Fibroblast of skin of left quadriceps (primary cell): ENCODE results near the gene PTGER1.

Experiments
- DNase-seq, 2 experiments: peaks; one replicate each; pipeline ENCODE4 v3.0.0-alpha.2; 2013; ENCODE audit warnings: low read depth in 2 of 2

The PTGER1 gene

DNA sequence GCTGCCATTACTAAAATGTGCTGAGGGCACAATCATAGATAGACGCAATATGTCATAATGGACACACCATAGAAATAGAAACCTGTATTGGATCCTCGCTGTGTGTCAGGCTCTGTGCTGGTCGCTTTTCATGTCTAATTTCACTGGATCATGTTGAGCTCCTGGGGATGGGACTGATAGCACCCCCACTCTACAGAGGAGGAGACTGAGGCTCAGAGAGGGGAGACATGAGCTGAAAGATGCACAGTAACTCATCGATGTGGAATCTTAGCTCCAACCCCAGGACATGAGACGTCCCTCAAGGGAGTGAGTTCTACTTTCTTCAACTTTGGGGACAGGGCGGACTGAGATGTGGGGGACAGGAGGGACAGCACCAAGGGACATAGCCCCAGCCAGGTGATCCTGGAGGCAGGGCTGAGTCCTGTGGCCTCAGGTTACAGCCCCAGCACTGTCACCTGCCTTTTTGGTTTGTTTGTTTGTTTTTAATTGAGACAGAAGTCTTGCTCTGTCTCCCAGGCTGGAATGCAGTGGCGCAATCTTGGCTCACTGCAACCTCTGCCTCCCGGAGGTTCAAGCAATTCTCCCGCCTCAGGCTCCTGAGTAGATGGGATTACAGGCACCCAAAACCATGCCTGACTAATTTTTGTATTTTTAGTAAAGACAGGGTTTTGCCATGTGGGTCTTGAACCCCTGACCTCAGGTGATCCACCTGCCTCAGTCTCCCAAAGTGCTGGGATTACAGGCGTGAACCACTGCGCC is 27.4 kb upstream of the PTGER1 start:
- DNase-seq: no peak

DNA sequence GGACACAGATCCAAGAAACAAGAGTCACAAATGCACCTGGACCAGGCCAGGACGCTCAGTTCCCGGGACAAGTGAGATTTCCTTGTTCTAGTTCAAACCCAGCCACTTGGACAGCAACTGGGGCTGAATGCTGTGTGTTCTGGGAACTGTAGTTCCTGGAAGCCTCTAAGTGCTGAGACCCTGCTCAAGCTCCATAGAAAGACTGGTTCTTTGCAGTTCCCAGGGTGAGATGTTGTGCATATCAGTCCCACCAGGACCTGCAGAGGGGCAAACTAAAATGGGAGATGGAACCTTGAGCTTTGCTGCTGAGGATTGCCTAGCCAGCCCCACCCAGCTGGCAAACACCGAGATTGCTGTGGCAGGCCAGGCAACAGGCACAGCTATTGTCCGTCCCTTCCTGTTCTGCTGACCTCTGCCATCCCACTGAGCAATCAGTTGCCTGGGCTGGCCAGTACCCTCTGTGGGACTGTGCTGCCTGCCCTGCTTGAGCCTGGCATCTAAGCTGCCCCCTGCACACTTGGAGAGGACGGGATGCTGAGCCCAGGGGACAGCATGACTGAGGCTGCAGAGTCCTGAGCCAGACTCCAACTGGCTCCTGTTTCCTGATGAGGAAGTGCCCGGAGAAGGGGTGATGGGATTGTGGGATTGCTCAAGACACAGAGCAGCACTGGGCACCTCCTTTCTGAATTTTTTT is 22.2 kb upstream of the PTGER1 start:
- DNase-seq: no peak

DNA sequence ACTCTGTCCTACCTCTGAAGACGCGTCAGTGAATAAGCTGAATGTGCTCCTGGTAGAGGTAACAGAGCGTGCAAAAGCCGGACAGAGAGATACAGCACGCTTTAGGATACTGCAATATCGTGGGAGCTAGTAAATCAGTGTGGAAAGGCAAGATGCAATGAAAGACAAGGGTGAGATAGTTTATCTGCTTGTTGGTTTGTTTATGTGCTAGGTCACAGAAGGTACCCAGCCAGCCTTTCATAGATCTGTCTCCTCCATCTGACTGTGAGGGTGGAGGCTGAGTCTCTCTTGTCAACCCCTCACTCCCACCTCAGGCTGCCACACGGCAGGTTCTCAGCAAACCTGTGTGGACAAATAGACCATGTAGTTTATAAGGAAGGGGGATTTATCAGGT is 21.7 kb upstream of the PTGER1 start:
- no peak for DNase-seq

DNA sequence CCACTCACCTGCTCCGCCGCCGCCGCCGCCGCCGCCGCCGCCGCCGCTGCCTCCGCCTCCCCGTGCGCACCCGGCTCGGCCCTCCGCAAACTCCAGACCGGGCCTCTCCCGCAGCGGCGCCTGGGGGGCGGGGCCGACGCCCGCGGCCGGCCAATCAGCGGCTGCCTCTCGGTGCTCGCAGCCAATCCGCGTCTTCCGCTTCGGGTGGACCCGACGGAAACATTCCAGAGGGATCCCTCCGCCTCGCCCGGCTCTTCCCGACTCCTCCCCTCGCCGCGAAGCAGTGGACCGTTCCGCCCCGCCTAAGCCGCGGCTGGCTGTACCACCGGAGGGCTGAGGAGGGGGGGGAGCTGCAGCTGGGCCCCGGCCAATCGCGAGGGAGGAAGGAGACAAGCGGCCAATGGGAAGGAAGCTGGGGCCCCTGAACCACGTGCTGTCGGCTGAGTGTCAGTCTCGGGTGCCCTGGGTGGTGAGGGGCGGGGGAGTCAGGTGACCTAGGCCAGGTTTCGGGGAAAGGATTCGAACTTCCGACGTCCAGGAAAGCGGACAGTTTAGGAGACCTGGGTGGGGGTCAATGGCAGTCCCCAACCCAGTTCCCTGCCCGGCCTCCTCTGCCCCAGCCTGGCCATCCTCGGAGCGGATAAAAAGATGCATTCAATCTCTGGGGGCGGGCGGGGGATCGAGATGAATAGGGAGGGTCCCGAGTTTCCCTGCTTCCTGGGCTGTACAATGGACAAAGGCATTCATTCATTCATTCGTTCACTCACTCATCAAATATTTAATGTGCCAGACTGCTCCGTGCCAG is 21.1 kb upstream of the PTGER1 start, which contains the start of gene GIPC1:
GIPC1 (minus strand) TSS at position 99 of the 805 bp plus-strand sequence. CDS start 13,151 bp downstream, outside the sequence.
- peak; percentile 98 for DNase-seq

DNA sequence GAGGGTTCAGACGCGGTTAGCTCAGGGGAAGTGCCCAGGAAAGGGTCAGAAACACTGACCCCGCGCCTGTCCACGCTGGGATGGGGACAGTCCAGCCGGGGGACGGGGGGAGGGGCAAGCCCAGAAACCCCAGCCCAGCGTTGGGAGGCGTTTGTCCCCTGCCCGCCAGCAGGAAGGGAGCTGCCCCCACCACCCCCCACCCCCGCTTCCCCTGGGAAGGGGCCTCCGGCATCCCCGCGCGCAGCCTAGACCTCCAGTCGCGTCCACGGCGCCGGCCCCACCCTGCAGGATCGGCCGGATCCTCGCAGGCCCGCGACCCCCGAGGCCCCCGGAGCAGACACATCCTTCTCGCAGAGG is 20.5 kb upstream of the PTGER1 start:
- DNase-seq: no peak

DNA sequence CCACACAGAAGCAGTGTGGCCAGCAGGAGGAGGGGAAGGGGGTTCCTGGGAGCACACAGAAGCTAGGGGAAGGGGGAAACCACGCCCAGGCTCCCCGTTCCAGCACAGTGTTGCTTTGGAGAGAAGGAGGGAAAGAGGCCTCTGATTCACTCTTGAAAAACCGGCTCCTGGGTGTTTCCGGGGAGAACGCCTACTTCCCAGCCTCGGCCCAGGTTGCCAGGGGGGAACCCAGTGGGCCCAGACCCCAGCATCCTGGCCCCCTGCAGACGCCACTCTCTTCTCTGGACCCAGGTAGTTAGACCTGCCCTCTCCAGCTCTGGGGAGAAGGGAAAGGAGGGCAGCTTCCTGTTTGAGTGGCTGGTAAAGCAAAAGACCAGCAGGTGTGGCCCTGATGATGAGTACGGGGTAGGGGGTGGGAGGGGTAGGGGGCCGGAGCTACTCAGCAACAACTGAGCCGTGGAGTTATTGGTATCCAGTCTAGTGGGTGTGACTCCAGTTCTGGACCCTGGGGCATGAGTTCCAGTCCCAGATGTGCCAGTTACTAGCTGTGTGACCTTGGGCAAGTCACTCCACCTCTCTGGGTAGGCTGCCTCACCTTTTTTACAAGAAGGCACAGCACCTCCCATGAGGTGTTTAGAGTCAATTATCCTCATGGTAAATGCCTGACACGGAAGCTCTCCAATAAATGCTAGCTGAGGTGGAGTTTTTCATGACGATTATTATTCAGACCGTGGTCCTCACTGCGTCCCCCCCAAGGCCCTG is 19.9 kb upstream of the PTGER1 start:
- no peak for DNase-seq

DNA sequence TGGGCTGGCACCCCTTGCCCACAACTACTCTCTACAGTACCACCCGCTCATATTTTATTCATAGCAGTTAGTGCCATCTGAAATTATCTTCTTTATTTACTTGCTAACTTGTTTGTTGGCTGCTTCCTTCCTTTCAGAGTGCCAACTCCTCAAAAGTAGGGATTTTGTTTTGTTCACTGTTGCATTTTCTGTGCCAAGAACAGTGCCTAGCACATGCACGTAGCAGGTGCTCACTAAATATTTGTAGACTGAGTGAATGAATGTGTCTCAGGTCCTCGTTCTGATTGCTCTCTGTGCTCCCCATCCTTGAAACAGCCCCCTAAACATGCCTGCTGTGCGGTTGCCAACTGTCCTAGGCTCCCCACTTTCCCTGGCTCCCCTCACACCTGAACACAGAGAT is 19.3 kb upstream of the PTGER1 start:
- DNase-seq: no peak

DNA sequence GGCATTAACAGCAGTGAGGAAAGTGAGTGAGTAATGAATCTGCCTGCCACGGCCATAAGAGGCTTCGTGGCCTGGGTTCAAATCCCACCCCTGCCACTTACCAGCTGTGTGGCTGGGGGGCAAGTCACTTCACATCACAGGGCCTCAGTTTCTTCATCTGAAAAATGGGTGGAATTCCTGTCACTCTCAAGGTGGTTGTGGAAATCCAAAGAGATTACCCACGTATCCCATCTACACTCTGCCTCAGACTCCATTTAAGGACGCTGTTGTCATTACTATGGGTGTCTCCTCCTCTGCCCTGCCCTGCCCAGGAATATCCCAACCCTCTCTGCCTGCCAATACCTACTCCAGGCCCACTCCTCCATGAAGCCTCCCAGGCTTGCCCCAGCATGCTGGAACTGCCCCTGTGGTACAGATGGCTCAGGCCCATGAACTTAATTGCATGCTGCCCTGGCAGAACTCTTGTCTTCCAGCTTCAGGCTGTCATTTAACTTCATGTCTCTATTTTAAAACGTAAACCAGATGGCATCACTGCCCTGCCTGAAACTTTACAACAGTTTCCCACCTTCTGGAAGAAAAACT is 17.7 kb upstream of the PTGER1 start:
- DNase-seq: no peak

DNA sequence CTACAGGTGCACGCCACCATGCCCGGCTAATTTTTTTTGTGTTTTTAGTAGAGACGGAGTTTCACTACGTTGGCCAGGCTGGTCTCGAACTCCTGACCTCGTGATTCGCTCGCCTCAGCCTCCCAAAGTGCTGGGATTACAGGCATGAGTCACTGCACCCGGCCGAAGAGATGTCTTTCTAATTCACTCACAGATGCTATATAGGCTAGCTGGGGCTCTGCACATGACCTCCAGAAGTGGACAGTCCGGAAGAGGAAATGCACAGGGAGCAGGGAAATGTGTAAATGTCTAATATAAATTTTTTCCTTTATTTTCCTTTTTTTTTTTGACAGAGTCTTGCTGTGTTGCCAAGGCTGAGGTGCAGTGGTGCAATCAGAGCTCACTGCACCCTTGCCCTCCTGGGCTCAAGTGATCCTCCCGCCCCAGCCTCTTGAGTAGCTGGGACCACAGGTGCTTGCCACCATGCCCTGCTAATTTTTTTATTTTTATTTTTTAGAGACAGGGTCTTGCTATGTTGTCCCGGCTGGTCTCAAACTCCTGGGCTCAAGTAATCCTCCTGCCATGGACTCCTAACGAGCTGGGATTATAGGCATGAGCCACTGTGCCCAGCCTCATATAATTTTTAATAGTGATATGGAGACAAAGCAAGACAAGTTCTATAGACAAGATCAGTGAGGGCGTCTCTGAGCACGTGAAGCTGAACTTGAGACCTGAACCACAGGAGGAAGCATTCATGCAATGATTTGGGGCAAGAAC is 12.4 kb upstream of the PTGER1 start:
- DNase-seq: no peak

DNA sequence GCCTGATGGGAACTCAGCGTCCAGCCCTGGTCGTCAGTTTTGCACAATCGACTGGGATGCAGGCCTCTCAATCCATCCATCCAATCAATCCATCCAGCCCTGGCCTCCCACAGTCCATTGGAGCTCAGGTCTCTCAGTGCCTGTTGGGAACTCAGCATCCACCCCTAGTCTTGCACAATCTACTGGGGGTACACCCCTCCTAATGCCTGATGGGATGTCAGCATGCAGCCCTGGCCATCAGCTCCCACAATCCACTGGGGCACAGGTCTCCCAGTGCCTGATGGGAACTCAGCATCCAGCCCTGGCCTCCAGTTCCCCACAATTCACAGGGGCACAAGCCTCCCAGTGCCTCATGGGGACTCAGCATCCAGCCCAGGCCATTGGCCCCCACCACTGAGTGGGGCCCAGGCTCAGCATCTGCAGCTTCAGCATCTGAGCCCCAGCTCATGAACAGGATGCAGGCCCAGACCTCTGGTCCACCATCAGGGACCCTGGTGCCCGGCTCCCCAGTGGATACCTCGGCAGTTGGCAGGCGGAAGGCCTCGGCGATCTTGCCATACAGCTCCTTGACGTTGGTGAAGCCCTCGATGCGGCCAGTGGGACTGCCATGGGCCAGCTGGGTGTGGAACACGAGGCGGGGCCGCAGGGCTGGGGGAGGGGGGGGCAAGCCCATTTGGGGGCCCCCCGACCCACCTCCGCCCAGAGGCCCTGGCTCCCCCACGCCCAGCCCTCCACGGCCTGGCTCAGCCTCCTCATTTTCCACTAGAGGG is 7.2 kb upstream of the PTGER1 start:
- no peak for DNase-seq

DNA sequence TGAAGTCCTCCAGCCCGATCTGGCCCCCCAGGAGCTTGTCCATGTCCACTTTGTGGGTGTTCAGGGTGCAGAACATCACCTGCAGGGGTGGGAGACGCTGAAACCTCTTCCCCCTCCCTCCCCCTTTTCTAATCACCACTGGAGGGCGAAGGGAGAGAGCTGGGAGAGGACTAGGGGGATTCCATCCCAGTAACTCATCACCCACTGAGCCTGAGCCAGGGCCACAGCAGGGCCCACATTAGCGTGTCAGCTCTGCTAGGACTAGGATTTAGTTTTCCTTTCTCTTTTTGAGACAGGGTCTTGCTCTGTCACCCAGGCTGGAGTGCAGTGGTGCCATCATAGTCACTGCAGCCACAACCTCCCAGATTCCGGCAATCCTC is 5.5 kb upstream of the PTGER1 start:
- DNase-seq: no peak

DNA sequence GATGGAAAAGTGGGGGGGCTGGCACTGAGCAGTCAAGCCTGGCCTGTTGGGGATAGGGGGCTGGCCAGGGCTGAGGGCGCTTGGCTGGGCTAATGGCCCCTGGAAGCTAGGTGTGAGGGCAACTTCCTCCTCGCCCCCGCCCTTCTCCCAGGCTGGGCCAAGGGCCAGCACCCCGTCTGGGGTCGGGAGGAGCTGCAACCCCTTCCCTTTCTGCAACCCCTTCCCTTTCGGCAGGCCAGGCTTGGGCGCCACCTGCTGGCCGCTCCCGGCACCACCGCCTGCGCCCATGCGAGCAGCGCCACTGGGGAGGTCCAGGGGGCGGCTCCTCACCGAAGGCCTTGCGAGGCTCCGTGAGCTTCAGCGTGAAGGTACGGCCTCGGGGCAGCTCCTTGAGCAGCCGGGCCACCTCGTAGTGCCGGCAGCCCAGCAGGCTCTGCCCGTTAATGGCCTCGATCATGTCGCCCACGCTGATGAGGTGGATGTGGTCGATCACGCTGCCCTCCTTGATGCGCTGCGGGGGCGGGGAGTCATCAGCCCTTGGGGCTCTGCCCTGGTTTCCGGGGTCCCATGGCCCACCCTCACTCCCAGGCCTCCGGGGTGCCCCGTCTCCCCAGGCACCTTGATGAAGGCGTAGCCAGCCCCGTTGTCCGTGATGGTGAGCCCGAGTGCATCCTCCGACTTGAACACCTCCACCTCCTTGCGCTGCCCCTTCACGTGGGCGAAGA is 5.0 kb upstream of the PTGER1 start:
- no peak for DNase-seq

DNA sequence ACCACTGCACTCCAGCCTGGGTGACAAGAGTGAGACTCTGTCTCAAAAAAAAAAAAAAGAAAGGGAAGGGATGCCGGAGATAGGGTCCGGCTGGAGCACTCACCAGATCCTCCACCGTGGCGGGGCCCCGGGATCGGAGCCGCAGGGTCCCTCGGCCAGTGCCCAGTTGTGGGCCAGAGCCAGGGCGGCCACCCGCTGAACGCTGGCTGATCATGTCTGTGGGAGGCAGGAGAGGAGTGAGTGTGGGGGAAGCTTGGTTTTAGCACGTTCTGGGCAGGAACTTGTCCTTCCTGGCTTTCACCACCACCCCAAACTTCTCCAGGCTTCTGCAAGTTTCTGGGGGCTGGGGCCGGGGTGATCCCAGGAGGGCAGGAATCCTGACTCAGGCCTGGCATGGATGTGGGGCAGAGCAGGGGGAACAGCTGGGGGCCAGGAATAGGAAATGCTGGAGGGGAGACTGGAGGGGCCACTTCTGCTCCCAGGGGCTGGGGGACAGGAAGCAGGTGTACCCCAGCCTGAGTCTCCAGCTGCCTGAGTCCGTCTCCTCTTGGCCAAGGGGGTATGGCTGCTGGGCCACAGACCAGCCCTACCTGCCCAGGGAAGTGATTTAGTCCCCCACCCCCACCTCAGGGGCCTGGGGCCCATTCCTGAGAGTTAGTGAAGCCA is 4.3 kb upstream of the PTGER1 start:
- no peak for DNase-seq

DNA sequence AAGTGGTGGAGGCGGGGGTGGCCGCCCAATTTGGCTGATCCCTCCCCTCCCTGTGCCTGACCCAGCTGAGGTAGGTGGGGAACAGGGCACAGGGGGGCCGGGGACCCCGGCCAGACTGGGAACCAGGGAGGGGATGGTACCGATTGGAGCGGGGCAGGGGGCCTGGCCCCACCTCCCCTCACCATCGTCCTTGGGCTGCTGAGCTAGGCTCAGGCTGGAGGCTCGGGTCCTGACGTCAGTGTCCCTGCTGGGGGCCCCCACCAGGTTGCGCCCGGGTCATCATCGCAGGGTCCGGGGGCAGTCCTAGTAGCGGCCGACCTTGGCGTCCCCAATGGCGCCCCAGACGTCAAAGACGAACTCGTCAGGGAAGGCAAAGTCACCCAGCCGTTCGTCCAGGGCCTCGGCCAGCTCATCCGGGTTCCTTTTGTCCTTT is 3.0 kb upstream of the PTGER1 start:
- DNase-seq: no peak

DNA sequence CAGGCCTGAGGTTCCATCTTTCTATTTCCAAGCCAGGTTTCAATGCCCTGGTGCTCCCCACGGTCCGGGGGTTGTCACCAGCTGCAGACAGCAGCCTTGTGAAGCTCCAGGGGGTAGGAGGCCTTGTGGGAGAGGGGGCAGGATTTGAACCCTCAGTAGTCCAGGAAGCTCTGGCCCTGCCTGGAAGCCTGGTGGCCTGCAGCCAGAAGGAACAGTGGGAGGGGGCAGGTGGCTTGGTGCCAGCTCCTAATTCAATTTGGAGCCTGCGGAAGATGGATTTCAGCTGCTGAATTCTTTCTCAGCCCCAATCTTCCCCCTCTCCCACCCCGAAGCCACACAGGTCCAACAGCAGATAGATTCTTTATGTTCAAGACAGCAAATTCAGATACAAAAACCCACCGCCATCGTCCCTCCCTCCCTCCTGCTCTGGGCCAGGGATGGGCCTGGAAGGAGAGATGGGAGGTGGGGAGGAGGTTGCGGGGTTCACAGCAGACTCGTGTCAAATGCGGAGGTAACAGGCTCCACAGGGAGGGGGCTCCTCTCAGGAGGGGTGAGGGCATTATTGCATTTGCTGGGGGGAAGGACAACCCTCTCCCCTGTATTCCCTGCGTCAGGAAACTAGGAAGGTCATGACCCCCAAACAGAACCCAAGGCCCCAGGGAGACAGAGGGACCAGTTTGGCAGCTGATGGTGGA is 2.4 kb upstream of the PTGER1 start:
- no peak for DNase-seq

DNA sequence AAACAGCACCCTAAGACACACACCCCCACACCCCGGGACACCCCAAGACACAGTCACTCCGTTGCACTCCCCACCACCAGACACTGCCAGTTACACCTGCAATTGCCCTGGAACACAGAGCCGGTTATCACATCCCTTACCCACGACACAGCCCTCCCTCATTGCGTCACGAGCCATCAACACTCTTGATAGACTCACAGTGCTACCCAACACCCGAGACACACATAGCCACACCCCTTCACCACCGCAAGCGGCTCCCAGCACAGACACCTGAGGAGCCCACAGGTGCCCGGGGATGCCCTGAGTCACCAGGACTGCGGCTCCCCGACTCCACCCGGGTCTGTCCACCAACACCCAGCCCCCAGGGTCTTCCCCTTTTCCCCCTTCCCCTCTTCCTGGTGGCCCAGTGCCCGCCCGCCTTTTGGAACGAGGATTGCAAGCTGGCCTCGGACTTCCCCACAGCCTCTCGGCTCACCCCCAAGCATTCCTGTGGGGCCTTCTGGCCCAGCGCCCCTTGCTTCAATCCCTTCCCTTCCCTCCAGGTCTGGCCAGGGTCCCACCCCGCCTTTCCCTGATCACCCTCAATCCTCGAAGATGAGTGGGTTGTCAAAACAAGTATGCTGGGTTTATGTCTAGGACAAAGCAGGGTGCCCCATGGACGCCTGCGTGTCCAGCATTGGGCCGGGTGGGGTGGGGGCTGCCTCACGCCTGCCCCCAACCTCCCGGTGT is 1.7 kb upstream of the PTGER1 start:
- no peak for DNase-seq

DNA sequence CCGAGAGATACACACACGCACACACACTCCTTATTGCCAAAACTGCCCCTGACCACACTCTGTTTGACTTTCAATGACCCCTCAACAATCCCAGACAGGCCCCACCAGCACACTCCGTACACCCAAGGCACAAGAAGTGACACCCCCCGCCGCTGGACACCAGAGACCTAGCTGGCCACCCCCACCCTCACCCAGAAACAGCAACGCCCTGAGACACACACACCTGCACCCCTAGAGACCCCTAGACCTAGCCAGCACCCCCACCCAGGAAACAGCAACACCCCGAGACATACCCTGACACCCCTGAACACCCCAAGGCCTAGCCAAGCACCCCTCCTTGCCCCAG is 1.1 kb upstream of the PTGER1 start:
- DNase-seq: no peak

DNA sequence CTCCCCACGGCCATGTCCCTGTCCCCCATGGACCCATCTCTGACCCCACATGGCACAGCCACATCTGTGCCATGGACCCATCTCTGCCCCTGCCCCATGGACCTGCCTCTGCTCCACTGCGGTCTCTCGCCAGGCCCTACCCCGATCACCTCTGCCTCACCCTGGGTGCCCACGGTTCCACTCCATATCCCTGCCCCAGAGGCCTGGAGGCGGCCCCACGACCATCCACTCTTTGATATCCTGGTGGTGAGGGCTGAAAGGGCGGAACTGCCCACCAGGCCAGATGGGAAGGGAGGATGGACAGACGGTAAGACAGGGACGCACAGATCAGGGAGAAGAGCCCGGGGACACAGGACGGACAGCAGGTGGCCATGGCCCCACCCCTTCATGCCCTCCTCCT is 327 bp downstream of the PTGER1 start:
- DNase-seq: no peak
